Right lobe of liver (tissue), 6 donors: ENCODE measurements around the gene FANK1. TPM values are rescaled to one million over a fixed set of nuclear protein-coding genes. Genes with fewer than 3 reads are reported as not detected.

ENCODE experiments used
- ATAC-seq, 4 donors: fragments of 200-7000 bp; cut with Tn5 transposase; one replicate each; pipeline ENCODE4 v1.9.1; 2020; ENCODE audit warnings: mild to moderate bottlenecking in 4 of 4, moderate library complexity in 4 of 4
- DNase-seq, 3 donors: peaks; one replicate each; pipeline ENCODE4 v3.0.0-alpha.2; 2020
- H3K27ac ChIP-seq, 3 donors: fragments of 200-600 bp; one replicate each; pipeline ENCODE4 v1.8.0; 2022
- H3K27me3 ChIP-seq, 2 donors: fragments of 200-600 bp; one replicate each; pipeline ENCODE4 v1.8.0; 2022
- H3K36me3 ChIP-seq, 4 donors: fragments of 200-600 bp; sonication (generic) in 1 of 4; one replicate each; pipeline versions ENCODE4 v1.5.1 to v1.8.0; 2017 to 2022; ENCODE audit warnings: control low read depth in 1 of 4
- H3K4me1 ChIP-seq, 4 donors: fragments of 200-600 bp; sonication (generic) in 1 of 4; one replicate each; pipeline versions ENCODE4 v1.5.1 to v1.8.0; 2017 to 2022; ENCODE audit warnings: control low read depth in 1 of 4
- H3K4me3 ChIP-seq, 3 donors: fragments of 200-600 bp; one replicate each; pipeline ENCODE4 v1.8.0; 2022
- H3K9me3 ChIP-seq, 4 donors: fragments of 200-600 bp; sonication (generic) in 1 of 4; one replicate each; pipeline versions ENCODE4 v1.5.1 to v1.8.0; 2017 to 2022; ENCODE audit warnings: control low read depth in 1 of 4
- POLR2A ChIP-seq: fragments of 450-650 bp; IDR thresholded peaks from one replicate; pipeline ENCODE4 v1.6.1; 2017; ENCODE audit warnings: antibody characterized with exemption, mild to moderate bottlenecking
- WGBS: methylation state at CpG from one replicate; pipeline ENCODE4 v1.1.6; 2018; ENCODE audit warnings: low coverage, low lambda C conversion rate; ENCODE audit not compliant: insufficient coverage; ENCODE audit errors: missing lambda C conversion rate; 5-methylcytosine and 5-hydroxymethylcytosine counted together
- intact Hi-C, 2 donors: fragments of 100-400 bp; cut with DNase I; formaldehyde crosslinking; loops; one replicate each; pipeline versions ENCODE4 v1.11.2 to v1.14.1; 2022
- total RNA-seq, 6 experiments: library from RNA; depleted of rRNA in 2 of 6; stranded (reverse); fragments of >200 nt in 2 of 6; fragmentation: NEBNext Ultra II Directional in 3 of 6; extraction: Animal tissue kit (Norgen Biotek cat#: 25700) in 3 of 6; gene quantifications; one replicate each; pipeline versions ENCODE4 v1.1.0 to v1.2.4, GENCODE V29; 2016 to 2023
- TF ChIP-seq, protein P1 (sequence below), 4 donors: fragments of 200-600 bp in 3 of 4; fragments of 450-650 bp in 1 of 4; IDR thresholded peaks; one replicate each; pipeline versions ENCODE4 v1.5.1 to v1.8.0; 2016 to 2022; ENCODE audit warnings: antibody characterized with exemption in 4 of 4, mild to moderate bottlenecking in 2 of 4
- donor health status: DM: no; HTN: yes; CAD: no.
- donor health status: DM: no; HTN: no; CAD: no.
- donor health status: DM: no; HTN: no; CAD: no.
- donor health status: DM: no; HTN: yes; CAD: no.
- donor health status: DM: no; HTN: yes; CAD: no.

Gene FANK1
- total RNA-seq, 6 experiments from 2014 or later, result 0.18 TPM; not detected in 5

DNA sequence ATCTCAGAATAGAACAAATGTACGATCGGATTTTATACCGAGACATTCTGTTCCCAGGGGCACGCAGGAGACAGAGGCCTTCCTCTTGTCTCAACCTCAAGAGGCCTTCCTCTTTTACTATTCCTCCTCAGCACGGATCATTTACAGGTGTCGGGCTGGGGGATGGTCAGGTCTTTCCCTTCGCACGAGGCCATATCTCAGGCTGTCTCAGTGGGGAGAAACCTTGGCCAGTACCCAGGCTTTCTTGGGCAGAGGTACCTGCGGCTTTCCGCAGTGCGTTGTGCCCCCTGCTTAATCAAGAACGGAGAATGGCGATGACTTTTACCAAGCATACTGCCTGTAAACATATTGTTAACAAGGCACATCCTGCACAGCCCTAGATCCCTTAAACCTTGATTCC is 44.2 kb downstream of the FANK1 start:
- 51% methylated on average over 8 of the region's 13 CpGs for WGBS
- no peak overlapping the region for H3K4me3 ChIP-seq
- H3K9me3 ChIP-seq, result no peaks in the 10 kb centered on the region
- no peaks in the 10 kb centered on the region for H3K4me1 ChIP-seq
- H3K27me3 ChIP-seq, result no peaks in the 10 kb centered on the region
- H3K36me3 ChIP-seq, result no peaks in the 10 kb centered on the region
- no peak overlapping the region for H3K27ac ChIP-seq
- no peak for DNase-seq
- intact Hi-C loops, result no loop called here
- TF ChIP-seq, protein P1, sequence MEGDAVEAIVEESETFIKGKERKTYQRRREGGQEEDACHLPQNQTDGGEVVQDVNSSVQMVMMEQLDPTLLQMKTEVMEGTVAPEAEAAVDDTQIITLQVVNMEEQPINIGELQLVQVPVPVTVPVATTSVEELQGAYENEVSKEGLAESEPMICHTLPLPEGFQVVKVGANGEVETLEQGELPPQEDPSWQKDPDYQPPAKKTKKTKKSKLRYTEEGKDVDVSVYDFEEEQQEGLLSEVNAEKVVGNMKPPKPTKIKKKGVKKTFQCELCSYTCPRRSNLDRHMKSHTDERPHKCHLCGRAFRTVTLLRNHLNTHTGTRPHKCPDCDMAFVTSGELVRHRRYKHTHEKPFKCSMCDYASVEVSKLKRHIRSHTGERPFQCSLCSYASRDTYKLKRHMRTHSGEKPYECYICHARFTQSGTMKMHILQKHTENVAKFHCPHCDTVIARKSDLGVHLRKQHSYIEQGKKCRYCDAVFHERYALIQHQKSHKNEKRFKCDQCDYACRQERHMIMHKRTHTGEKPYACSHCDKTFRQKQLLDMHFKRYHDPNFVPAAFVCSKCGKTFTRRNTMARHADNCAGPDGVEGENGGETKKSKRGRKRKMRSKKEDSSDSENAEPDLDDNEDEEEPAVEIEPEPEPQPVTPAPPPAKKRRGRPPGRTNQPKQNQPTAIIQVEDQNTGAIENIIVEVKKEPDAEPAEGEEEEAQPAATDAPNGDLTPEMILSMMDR (IDR thresholded peaks at IDR 0.05), result no peak
- no peak for TF ChIP-seq POLR2A
- no peak for ATAC-seq

- ATAC-seq, result no peak
- H3K9me3 ChIP-seq, result no peaks in the 10 kb centered on the region
Observed at GRCh38 chr10:125951290-125951689, 54.9 kb downstream of the FANK1 start.

DNA sequence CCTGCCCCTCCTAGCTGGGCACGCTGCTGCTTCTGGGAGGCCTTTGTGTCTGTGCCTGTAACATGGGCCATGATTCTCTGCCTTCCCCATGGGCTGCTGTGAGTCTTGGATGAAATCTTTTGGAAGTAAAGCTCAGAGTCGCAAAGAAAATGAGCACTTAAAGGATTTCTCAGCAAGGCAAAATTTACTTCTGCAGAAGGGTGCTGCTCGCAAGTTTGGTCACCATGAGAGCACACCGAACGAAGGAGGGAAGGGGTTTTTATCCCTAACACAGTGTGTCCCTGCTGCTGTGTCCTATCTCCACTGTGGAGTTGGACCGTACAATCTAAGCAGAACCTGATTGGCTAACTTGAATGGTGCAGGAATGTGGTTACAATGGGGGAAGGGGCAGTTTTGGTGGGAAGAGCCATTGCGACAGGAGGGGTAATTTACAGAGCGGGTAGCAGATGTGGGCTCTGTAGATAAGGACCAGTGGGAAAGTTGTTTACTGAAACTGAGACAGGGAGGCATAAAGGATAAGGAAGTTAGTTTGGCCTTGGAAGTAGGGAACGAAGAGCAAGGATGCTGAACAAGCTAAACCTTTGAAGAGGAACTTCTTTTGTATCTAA is 57.5 kb downstream of the FANK1 start:
- WGBS, result 74% methylated on average over 5 of the region's 9 CpGs
- TF ChIP-seq POLR2A, result no peak
- TF ChIP-seq, protein P1 (IDR thresholded peaks at IDR 0.05), result no peak
- Histone ChIP-seq H3K9me3 (no peaks in the 10 kb centered on the region), H3K4me3 (no peak overlapping the region), H3K4me1 (no peaks in the 10 kb centered on the region), H3K27me3 (no peaks in the 10 kb centered on the region), H3K36me3 (no peaks in the 10 kb centered on the region), H3K27ac (no peak overlapping the region)
- intact Hi-C loops, result no loop called here
- no peak for DNase-seq
- ATAC-seq, result no peak

More at GRCh38 chr10:125951290-125951689, 54.9 kb downstream of the FANK1 start:
- Histone ChIP-seq H3K27me3 (no peaks in the 10 kb centered on the region), H3K27ac (no peak overlapping the region), H3K36me3 (no peaks in the 10 kb centered on the region), H3K4me1 (no peaks in the 10 kb centered on the region), H3K4me3 (no peak overlapping the region)
- 17% methylated on average over 1 of the region's 1 CpG for WGBS
- intact Hi-C loops, result no loop called here
- TF ChIP-seq, protein P1 (IDR thresholded peaks at IDR 0.05), result no peak
- TF ChIP-seq POLR2A, result no peak
- DNase-seq, result no peak

- ATAC-seq, result no peak
- Histone ChIP-seq H3K9me3 (no peaks in the 10 kb centered on the region), H3K4me3 (no peak overlapping the region), H3K27ac (no peak overlapping the region), H3K27me3 (no peaks in the 10 kb centered on the region), H3K36me3 (no peaks in the 10 kb centered on the region), H3K4me1 (no peaks in the 10 kb centered on the region)
- intact Hi-C loops, result no loop called here
- no peak for DNase-seq
- no peak for TF ChIP-seq POLR2A
- WGBS, result 30% methylated on average over 2 of the region's 3 CpGs
Observed at GRCh38 chr10:125955766-125956165, 59.4 kb downstream of the FANK1 start.

DNA sequence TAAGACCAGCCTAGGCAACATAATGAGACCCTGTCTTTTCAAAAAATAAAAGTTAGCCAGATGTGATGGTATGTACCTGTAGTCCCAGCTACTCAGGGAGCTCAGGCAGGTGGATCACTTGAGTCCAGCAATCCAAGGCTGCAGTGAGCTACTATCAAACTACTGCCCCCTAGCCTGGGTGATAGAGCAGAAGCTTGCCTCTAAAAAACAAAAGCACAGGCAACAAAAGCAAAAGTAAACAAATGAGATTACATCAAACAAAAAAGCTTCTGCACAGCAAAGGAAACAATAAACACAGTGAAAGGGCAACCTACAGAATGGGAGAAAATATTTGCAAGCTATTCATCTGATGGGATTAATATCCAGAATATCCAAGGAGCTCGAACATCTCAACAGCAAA is 65.4 kb downstream of the FANK1 start:
- no peak for DNase-seq
- no peaks in the 10 kb centered on the region for H3K9me3 ChIP-seq
- H3K4me1 ChIP-seq, result no peaks in the 10 kb centered on the region
- H3K27ac ChIP-seq, result no peak overlapping the region
- TF ChIP-seq, protein P1 (IDR thresholded peaks at IDR 0.05), result no peak
- TF ChIP-seq POLR2A, result no peak
- ATAC-seq, result no peak
- H3K4me3 ChIP-seq, result no peak overlapping the region
- H3K27me3 ChIP-seq, result no peaks in the 10 kb centered on the region
- WGBS, result 30% methylated on average over 1 of the region's 1 CpG
- H3K36me3 ChIP-seq, result no peaks in the 10 kb centered on the region
- intact Hi-C loops, result no loop called here
